ENCODE data around the gene CIAO2B. TPM values are rescaled to one million over a fixed set of nuclear protein-coding genes. Genes with fewer than 3 reads are reported as not detected.

CIAO2B gene
- total and polyA plus RNA-seq, 3 experiments from 2014 or later, result 132 to 176 (median 164) TPM

GRCh38 chr16:66888647-66889615 is 45.3 kb downstream of the CIAO2B start:
- Mint-ChIP-seq H3K27ac (peak overlapping the region in 4 of 8 donors; percentile 4 to 64 (median 22)), H3K36me3 (peaks cover 5 to 47% (median 5%) of the 10 kb centered on the region in 3 donors), H3K9me3 (no peaks in the 10 kb centered on the region), H3K4me1 (peaks cover 17 to 35% (median 25%) of the 10 kb centered on the region in 3 donors), H3K4me3 (no peak overlapping the region), H3K27me3 (no peaks in the 10 kb centered on the region)
- Histone ChIP-seq H3K9me3 (ENCODE audit: low read length) (no peaks in the 10 kb centered on the region), H3K27me3 (ENCODE audit: insufficient read depth, low read length, poor library complexity, severe bottlenecking) (no peaks in the 10 kb centered on the region), H3K4me1 (ENCODE audit: insufficient read depth, low read length) (no peaks in the 10 kb centered on the region), H3K36me3 (ENCODE audit: insufficient read depth, low read length) (peaks cover 17% of the 10 kb centered on the region), H3K27ac (ENCODE audit: low read depth, low read length) (no peak overlapping the region), H3K4me3 (ENCODE audit: low read length) (no peak overlapping the region)
- CTCF ChIA-PET, result no interaction called here
- no peak for DNase-seq
- POLR2A ChIA-PET, result no interaction called here

GRCh38 chr16:66886914-66887313 is 47.3 kb downstream of the CIAO2B start:
- Histone ChIP-seq H3K27ac (ENCODE audit: low read depth, low read length) (no peak overlapping the region), H3K4me1 (ENCODE audit: insufficient read depth, low read length) (peaks cover 7% of the 10 kb centered on the region), H3K36me3 (ENCODE audit: insufficient read depth, low read length) (peaks cover 17% of the 10 kb centered on the region), H3K27me3 (ENCODE audit: insufficient read depth, low read length, poor library complexity, severe bottlenecking) (no peaks in the 10 kb centered on the region), H3K9me3 (ENCODE audit: low read length) (no peaks in the 10 kb centered on the region), H3K4me3 (ENCODE audit: low read length) (no peak overlapping the region)
- POLR2A ChIA-PET, result no interaction called here
- Mint-ChIP-seq H3K4me3 (peak overlapping the region in 1 of 7 donors; percentile 6), H3K27me3 (no peaks in the 10 kb centered on the region), H3K27ac (peak overlapping the region in 1 of 8 donors; percentile 17), H3K9me3 (no peaks in the 10 kb centered on the region), H3K4me1 (peaks cover 16 to 37% (median 31%) of the 10 kb centered on the region in 3 donors), H3K36me3 (peaks cover 5 to 49% (median 5%) of the 10 kb centered on the region in 3 donors)
- CTCF ChIA-PET, result interaction anchor here (1.1 to 1.7 kb wide), 3 partner anchors 14 to 56 kb away, joined by 3 to 5 read pairs (median 5); partner anchors contain the start of gene NAE1
- no peak for DNase-seq

DNA sequence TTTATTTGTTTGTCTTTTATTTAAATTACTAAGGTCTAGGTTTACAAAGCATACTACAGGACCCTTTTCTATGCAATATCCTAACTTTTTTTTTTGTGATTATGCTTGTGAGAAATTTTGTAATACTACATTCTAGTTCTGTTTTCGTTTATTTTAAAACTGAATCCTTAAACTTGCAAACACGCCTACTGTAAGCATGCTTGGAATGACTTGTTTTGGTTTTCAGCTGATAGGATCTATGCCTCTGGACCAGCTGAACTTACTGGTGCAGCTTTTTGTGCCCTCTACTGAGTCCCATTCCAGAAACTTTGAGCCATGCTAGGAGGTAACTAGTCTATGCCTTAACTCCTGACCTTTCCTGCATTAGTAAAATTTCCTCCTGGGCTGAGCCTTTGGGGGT is 47.9 kb downstream of the CIAO2B start:
- no peak for DNase-seq
- Histone ChIP-seq H3K9me3 (ENCODE audit: low read length) (no peaks in the 10 kb centered on the region), H3K36me3 (ENCODE audit: insufficient read depth, low read length) (peaks cover 17% of the 10 kb centered on the region), H3K4me3 (ENCODE audit: low read length) (no peak overlapping the region), H3K27me3 (ENCODE audit: insufficient read depth, low read length, poor library complexity, severe bottlenecking) (no peaks in the 10 kb centered on the region), H3K27ac (ENCODE audit: low read depth, low read length) (no peak overlapping the region), H3K4me1 (ENCODE audit: insufficient read depth, low read length) (peaks cover 12% of the 10 kb centered on the region)
- H3K4me1 Mint-ChIP-seq, result peaks cover 22 to 43% (median 37%) of the 10 kb centered on the region in 3 donors
- H3K27ac Mint-ChIP-seq, result peak overlapping the region in 1 of 8 donors; percentile 53
- ChIA-PET CTCF (interaction anchor here (1.3 to 1.7 kb wide), 2 partner anchors 14 to 18 kb away, joined by 3 to 5 read pairs; no protein-coding TSS in a partner anchor), POLR2A (no interaction called here)
- H3K27me3 Mint-ChIP-seq, result no peaks in the 10 kb centered on the region
- no peak overlapping the region for H3K4me3 Mint-ChIP-seq
- H3K9me3 Mint-ChIP-seq, result no peaks in the 10 kb centered on the region
- peaks cover 5 to 46% (median 5%) of the 10 kb centered on the region in 3 donors for H3K36me3 Mint-ChIP-seq

GRCh38 chr16:66885491-66885890 is 48.7 kb downstream of the CIAO2B start:
- POLR2A ChIA-PET, result no interaction called here
- Mint-ChIP-seq H3K9me3 (no peaks in the 10 kb centered on the region), H3K36me3 (peaks cover 5 to 43% (median 5%) of the 10 kb centered on the region in 3 donors), H3K27me3 (no peaks in the 10 kb centered on the region), H3K4me3 (peak overlapping the region in 1 of 7 donors; percentile 16), H3K4me1 (peaks cover 22 to 46% (median 38%) of the 10 kb centered on the region in 3 donors), H3K27ac (peak overlapping the region in 1 of 8 donors; percentile 5)
- H3K27ac ChIP-seq (ENCODE audit: low read depth, low read length), result no peak overlapping the region
- CTCF ChIA-PET, result interaction anchor here (1.3 to 1.7 kb wide), 2 partner anchors 13 to 17 kb away, joined by 3 to 5 read pairs; no protein-coding TSS in a partner anchor
- no peaks in the 10 kb centered on the region for H3K27me3 ChIP-seq (ENCODE audit: insufficient read depth, low read length, poor library complexity, severe bottlenecking)
- H3K9me3 ChIP-seq (ENCODE audit: low read length), result no peaks in the 10 kb centered on the region
- no peak for DNase-seq
- no peak overlapping the region for H3K4me3 ChIP-seq (ENCODE audit: low read length)
- peaks cover 16% of the 10 kb centered on the region for H3K4me1 ChIP-seq (ENCODE audit: insufficient read depth, low read length)
- H3K36me3 ChIP-seq (ENCODE audit: insufficient read depth, low read length), result peaks cover 17% of the 10 kb centered on the region

- CTCF ChIA-PET, result interaction anchor here (0.6 to 3.4 kb wide), 4 partner anchors 10 to 71 kb away, joined by 3 to 25 read pairs (median 7); no protein-coding TSS in a partner anchor
- H3K4me1 Mint-ChIP-seq, result peaks cover 33 to 59% (median 58%) of the 10 kb centered on the region in 3 donors
These were observed 51.5 kb downstream of the CIAO2B start for GRCh38 chr16:66882702-66883101.

More at GRCh38 chr16:66882702-66883101, 51.5 kb downstream of the CIAO2B start:
- H3K4me3 ChIP-seq (ENCODE audit: low read length), result no peak overlapping the region
- no peaks in the 10 kb centered on the region for H3K9me3 Mint-ChIP-seq
- peaks cover 5 to 41% (median 5%) of the 10 kb centered on the region in 3 donors for H3K36me3 Mint-ChIP-seq
- no peaks in the 10 kb centered on the region for H3K27me3 Mint-ChIP-seq
- DNase-seq, result no peak
- H3K9me3 ChIP-seq (ENCODE audit: low read length), result no peaks in the 10 kb centered on the region
- H3K27ac Mint-ChIP-seq, result peak overlapping the region in 2 of 8 donors; percentile 18 to 38
- no peaks in the 10 kb centered on the region for H3K27me3 ChIP-seq (ENCODE audit: insufficient read depth, low read length, poor library complexity, severe bottlenecking)
- H3K36me3 ChIP-seq (ENCODE audit: insufficient read depth, low read length), result peaks cover 17% of the 10 kb centered on the region
- H3K27ac ChIP-seq (ENCODE audit: low read depth, low read length), result no peak overlapping the region
- H3K4me1 ChIP-seq (ENCODE audit: insufficient read depth, low read length), result peaks cover 21% of the 10 kb centered on the region
- peak overlapping the region in 2 of 7 donors; percentile 24 to 66 for H3K4me3 Mint-ChIP-seq
- POLR2A ChIA-PET, result interaction anchor here (1.7 kb wide), 1 partner anchor 10 kb away, joined by 5 read pairs; no protein-coding TSS in a partner anchor

Other genes starting within 250 kb of the CIAO2B start
- 1 to 10 TPM; 4.1 to 4.4 TPM for gene CMTM4, start 237.7 kb downstream of the CIAO2B start, total RNA-seq
- gene CMTM4, start 237.7 kb downstream of the CIAO2B start, polyA plus RNA-seq, result 0.20 TPM
- gene DYNC1LI2, start 182.8 kb downstream of the CIAO2B start, total RNA-seq, result 10 to 100 TPM; 50.5 to 53.8 TPM
- gene DYNC1LI2, start 182.8 kb downstream of the CIAO2B start, polyA plus RNA-seq, result 35.0 TPM
- under 1 TPM in 1 of 2 experiments, not detected in 1; 0.20 TPM for gene TERB1, start 132.8 kb downstream of the CIAO2B start, total RNA-seq
- not detected for gene TERB1, start 132.8 kb downstream of the CIAO2B start, polyA plus RNA-seq
- gene NAE1, start 103.4 kb downstream of the CIAO2B start, total RNA-seq, result 100 to 1,000 TPM; 105 to 110 TPM
- gene NAE1, start 103.4 kb downstream of the CIAO2B start, polyA plus RNA-seq, result 76.6 TPM
- gene CA7, start 90.0 kb downstream of the CIAO2B start, total RNA-seq, result not detected
- not detected for gene CA7, start 90.0 kb downstream of the CIAO2B start, polyA plus RNA-seq
- 10 to 100 TPM; 20.0 to 25.4 TPM for gene PDP2, start 53.9 kb downstream of the CIAO2B start, total RNA-seq
- gene PDP2, start 53.9 kb downstream of the CIAO2B start, polyA plus RNA-seq, result 4.5 TPM
- gene CDH16, start 15.5 kb downstream of the CIAO2B start, total RNA-seq, result not detected
- not detected for gene CDH16, start 15.5 kb downstream of the CIAO2B start, polyA plus RNA-seq
- under 1 TPM; 0.60 to 0.88 TPM for gene RRAD, start 8.9 kb downstream of the CIAO2B start, total RNA-seq
- not detected for gene RRAD, start 8.9 kb downstream of the CIAO2B start, polyA plus RNA-seq
- gene CES2, start 1.1 kb upstream of the CIAO2B start, total RNA-seq, result 10 to 100 TPM; 23.5 to 23.8 TPM
- 26.6 TPM for gene CES2, start 1.1 kb upstream of the CIAO2B start, polyA plus RNA-seq
- gene CES3, start 26.9 kb upstream of the CIAO2B start, total RNA-seq, result under 1 TPM; 0.16 to 0.24 TPM
- not detected for gene CES3, start 26.9 kb upstream of the CIAO2B start, polyA plus RNA-seq
- gene CES4A, start 54.2 kb upstream of the CIAO2B start, total RNA-seq, result 1 to 10 TPM; 4.2 to 5.1 TPM
- 1.7 TPM for gene CES4A, start 54.2 kb upstream of the CIAO2B start, polyA plus RNA-seq
- gene CBFB, start 94.7 kb upstream of the CIAO2B start, total RNA-seq, result 100 to 1,000 TPM; 132 to 141 TPM
- 100 TPM for gene CBFB, start 94.7 kb upstream of the CIAO2B start, polyA plus RNA-seq
- gene PHAF1, start 175.5 kb upstream of the CIAO2B start, total RNA-seq, result 10 to 100 TPM; 20.2 to 21.2 TPM
- 14.7 TPM for gene PHAF1, start 175.5 kb upstream of the CIAO2B start, polyA plus RNA-seq
- gene B3GNT9, start 216.6 kb upstream of the CIAO2B start, total RNA-seq, result 1 to 10 TPM; 2.4 to 2.7 TPM
- gene B3GNT9, start 216.6 kb upstream of the CIAO2B start, polyA plus RNA-seq, result 5.0 TPM
- gene TRADD, start 225.5 kb upstream of the CIAO2B start, total RNA-seq, result 10 to 100 TPM; 23.8 to 28.7 TPM
- gene TRADD, start 225.5 kb upstream of the CIAO2B start, polyA plus RNA-seq, result 141 TPM
- gene FBXL8, start 225.6 kb upstream of the CIAO2B start, total RNA-seq, result 10 to 100 TPM; 10.5 to 14.3 TPM
- gene FBXL8, start 225.6 kb upstream of the CIAO2B start, polyA plus RNA-seq, result 11.6 TPM
- 10 to 100 TPM; 11.6 to 13.3 TPM for gene HSF4, start 230.3 kb upstream of the CIAO2B start, total RNA-seq
- not detected for gene HSF4, start 230.3 kb upstream of the CIAO2B start, polyA plus RNA-seq
- 1 to 10 TPM; 2.1 to 2.3 TPM for gene NOL3, start 236.1 kb upstream of the CIAO2B start, total RNA-seq
- gene NOL3, start 236.1 kb upstream of the CIAO2B start, polyA plus RNA-seq, result 0.91 TPM
- 10 to 100 TPM; 15.3 to 15.6 TPM for gene MATCAP1, start 249.6 kb upstream of the CIAO2B start, total RNA-seq
- gene MATCAP1, start 249.6 kb upstream of the CIAO2B start, polyA plus RNA-seq, result 0.68 TPM